GM19193 (cell line): ENCODE data around the gene SLAMF8.

ENCODE experiments used
- POLR2A ChIP-seq: IDR thresholded peaks from 4 replicates; pipeline ENCODE4 v1.6.1; 2011; ENCODE audit not compliant: insufficient read depth, insufficient read length; ENCODE audit errors: extremely low read depth

SLAMF8 gene

GRCh38 chr1:159849626-159850366 is 23.1 kb downstream of the SLAMF8 start:
- no peak for TF ChIP-seq POLR2A

- TF ChIP-seq POLR2A: no peak
Measured at GRCh38 chr1:159851407-159851806, 24.7 kb downstream of the SLAMF8 start.

GRCh38 chr1:159853417-159854115 is 26.9 kb downstream of the SLAMF8 start:
- TF ChIP-seq POLR2A: no peak

GRCh38 chr1:159854116-159854692 is 27.5 kb downstream of the SLAMF8 start:
- TF ChIP-seq POLR2A: no peak

GRCh38 chr1:159854693-159855192 is 28.1 kb downstream of the SLAMF8 start:
- TF ChIP-seq POLR2A: no peak

GRCh38 chr1:159855709-159856108 is 29.0 kb downstream of the SLAMF8 start:
- no peak for TF ChIP-seq POLR2A

GRCh38 chr1:159856576-159856975 is 29.9 kb downstream of the SLAMF8 start:
- no peak for TF ChIP-seq POLR2A

GRCh38 chr1:159857889-159858288 is 31.2 kb downstream of the SLAMF8 start:
- TF ChIP-seq POLR2A: no peak

- TF ChIP-seq POLR2A: no peak
Measured at GRCh38 chr1:159859767-159860322, 33.2 kb downstream of the SLAMF8 start.

- TF ChIP-seq POLR2A: no peak
Measured at GRCh38 chr1:159860456-159860855, 33.8 kb downstream of the SLAMF8 start.

GRCh38 chr1:159861218-159861617 is 34.5 kb downstream of the SLAMF8 start:
- TF ChIP-seq POLR2A: no peak

- no peak for TF ChIP-seq POLR2A
Measured at GRCh38 chr1:159862031-159862430, 35.4 kb downstream of the SLAMF8 start.

GRCh38 chr1:159862557-159862956 is 35.9 kb downstream of the SLAMF8 start, which contains the start of gene VSIG8:
Gene VSIG8 (minus strand): TSS chr1:159862657. CDS start chr1:159862521, 136 bp downstream.
- no peak for TF ChIP-seq POLR2A

- TF ChIP-seq POLR2A: no peak
Measured at GRCh38 chr1:159864262-159864661, 37.6 kb downstream of the SLAMF8 start.

- TF ChIP-seq POLR2A: no peak
Measured at GRCh38 chr1:159866066-159866465, 39.4 kb downstream of the SLAMF8 start.
